ENCODE data around the gene TRIM65. TPM values are rescaled to one million over a fixed set of nuclear protein-coding genes. Genes with fewer than 3 reads are reported as not detected.
A peak's percentile ranks its signal among the peaks of the same experiment; 100 is the strongest.

Gene TRIM65
- total and polyA plus RNA-seq, 2 of the 4 experiments (the other 2 are of a cell fraction) = 7.9 to 10.6 TPM

- 84% methylated on average over 3 of the region's 9 CpGs; no CpG with 5 or more reads in 1 of the 2 experiments for WGBS, 2 experiments (ENCODE audit: extremely low coverage in 2 of 2, insufficient read length in 1 of 2)
- CTCF ChIA-PET = interaction anchor here (0.6 to 1.4 kb wide), 3 partner anchors 11 to 79 kb away, joined by 3 read pairs; partner anchors contain the start of gene TRIM47
- no TSS peak for BruUV-seq (replicated peaks)
Observed at GRCh38 chr17:75861927-75862317, 34.8 kb downstream of the TRIM65 start.

More at GRCh38 chr17:75861927-75862317, 34.8 kb downstream of the TRIM65 start:
- H2BK20ac ChIP-seq (ENCODE audit: low read depth, low read length) = 0 out of 2 replicates have a peak overlapping the region, but pooled peaks have one; percentile 18
- H3K18ac ChIP-seq (ENCODE audit: low read depth, low read length) = no peak overlapping the region
- H2AK5ac ChIP-seq (ENCODE audit: low read depth, low read length) = peak overlapping the region; percentile 58; the same call in 1 of the 2 replicates
- TF ChIP-seq POLR2A (IDR thresholded peaks at IDR 0.05; ENCODE audit: low read depth, low read length) = no peak
- TF ChIP-seq SMC3 (IDR thresholded peaks at IDR 0.05; ENCODE audit: low read depth, low read length) = no peak
- TF ChIP-seq NFE2L2 (IDR thresholded peaks at IDR 0.05; ENCODE audit: low read depth, low read length) = no peak
- TF ChIP-seq BHLHE40 (IDR thresholded peaks at IDR 0.05; ENCODE audit: low read depth, low read length) = no peak
- TF ChIP-seq RCOR1 (IDR thresholded peaks at IDR 0.05; ENCODE audit: insufficient replicate concordance, low read length) = no peak
- no peak for TF ChIP-seq CEBPB (IDR thresholded peaks at IDR 0.05; ENCODE audit: low read depth, low read length)
- no peak for TF ChIP-seq RFX5 (IDR thresholded peaks at IDR 0.05; ENCODE audit: low read depth, low read length)
- TF ChIP-seq MAZ (IDR thresholded peaks at IDR 0.05; ENCODE audit: borderline replicate concordance, low read depth, low read length) = no peak
- no peak for TF ChIP-seq CTCF (conservative IDR thresholded peaks at IDR 0.05; ENCODE audit: low read depth, low read length)
- TF ChIP-seq MAFK (IDR thresholded peaks at IDR 0.05; ENCODE audit: low read depth, low read length) = no peak
- no peak overlapping the region for H4K91ac ChIP-seq (ENCODE audit: insufficient read depth, low read depth, low read length)
- no peak overlapping the region for H3K14ac ChIP-seq (replicated peaks; ENCODE audit: low read depth, low read length)
- DNase-seq = no peak
- POLR2A ChIA-PET (ENCODE audit: unreplicated experiment) = no interaction called here
- H3K4me2 ChIP-seq (ENCODE audit: low read depth, low read length) = no peak overlapping the region
- H3K27me3 ChIP-seq (ENCODE audit: control insufficient read depth, insufficient read depth, low read length) = no peaks in the 10 kb centered on the region
- no peak overlapping the region for H4K8ac ChIP-seq (ENCODE audit: low read depth in 2 of 2, low read length in 2 of 2)
- H3K23ac ChIP-seq (ENCODE audit: low read depth, low read length) = no peak overlapping the region
- no peak overlapping the region for H2AFZ ChIP-seq (replicated peaks; ENCODE audit: low read length, poor library complexity)
- H3K56ac ChIP-seq (ENCODE audit: extremely low read depth, insufficient read depth, low read length) = no peak overlapping the region
- H2BK15ac ChIP-seq (ENCODE audit: low read depth, low read length) = no peak overlapping the region
- peak overlapping the region; percentile 15; the same call in 1 of the 2 replicates for H2BK120ac ChIP-seq (ENCODE audit: low read depth, low read length)
- no peaks in the 10 kb centered on the region for H3K9me3 ChIP-seq (ENCODE audit: control insufficient read depth, insufficient read depth, low read length)
- intact Hi-C loops (cut with micrococcal nuclease) (no loop called here), dilution Hi-C loops (cut with HindIII; ENCODE audit: low sequenced_read_pairs, unreplicated experiment) (no loop called here), in situ Hi-C loops (cut with MboI; ENCODE audit: low sequenced_read_pairs) (no loop called here)
- H3K9me1 ChIP-seq (ENCODE audit: insufficient read depth, low read length) = 0 out of 2 replicates have a peak, but pooled peaks cover 3% of the 10 kb centered on the region
- no peaks in the 10 kb centered on the region for H3K36me3 ChIP-seq (ENCODE audit: control insufficient read depth, insufficient read depth, low read length)
- H4K20me1 ChIP-seq (ENCODE audit: insufficient read depth, low read length) = no peaks in the 10 kb centered on the region
- H3K4ac ChIP-seq (ENCODE audit: low read depth, low read length) = 0 out of 2 replicates have a peak overlapping the region, but pooled peaks have one; percentile 43
- H3K79me1 ChIP-seq (ENCODE audit: low read depth in 1 of 2, low read length in 2 of 2) = no peaks in the 10 kb centered on the region
- H2BK5ac ChIP-seq (ENCODE audit: low read depth, low read length, poor library complexity, severe bottlenecking) = no peak overlapping the region
- no peak overlapping the region for H2AK9ac ChIP-seq (replicated peaks; ENCODE audit: low read depth, low read length, poor library complexity)
- no peak overlapping the region for H3K27ac ChIP-seq (ENCODE audit: insufficient read depth, low read length)
- H3K4me1 ChIP-seq (ENCODE audit: control insufficient read depth, insufficient read depth, low read length) = peaks cover 8% of the 10 kb centered on the region
- no peak overlapping the region for H3K9ac ChIP-seq (ENCODE audit: low read depth, low read length)
- H3K4me3 ChIP-seq (ENCODE audit: insufficient read depth, low read depth, low read length) = no peak overlapping the region
- no peak for ATAC-seq (ENCODE audit: low read depth)
- H4K5ac ChIP-seq (ENCODE audit: low read depth, low read length) = peak overlapping the region; percentile 32; the same call in 1 of the 2 replicates

All from IMR-90 (cell line).